Measurements from ENCODE around the gene JCHAIN.

GRCh38 chr4:70703619-70704214 is 37.4 kb upstream of the JCHAIN start:
- TF ChIP-seq EGR1 (IDR thresholded peaks at IDR 0.05; ENCODE audit: borderline replicate concordance, low read depth, low read length) (no peak), RFX5 (IDR thresholded peaks at IDR 0.05; ENCODE audit: borderline replicate concordance, low read depth, low read length) (no peak), SIN3A (conservative IDR thresholded peaks at IDR 0.05 in 1 of 2, IDR thresholded peaks at IDR 0.05 in 1 of 2; ENCODE audit: low read depth in 1 of 2, low read length in 2 of 2) (no peak), SP1 (IDR thresholded peaks at IDR 0.05; ENCODE audit: low read depth, low read length) (no peak), EZH2 (IDR thresholded peaks at IDR 0.05; ENCODE audit: low read depth, low read length, severe bottlenecking) (no peak), POLR2A (IDR thresholded peaks at IDR 0.05; ENCODE audit: control extremely low read depth in 1 of 2, low read depth in 2 of 2, low read length in 2 of 2) (no peak), EP300 (IDR thresholded peaks at IDR 0.05; ENCODE audit: borderline replicate concordance in 1 of 2, low read depth in 2 of 2, low read length in 2 of 2) (no peak), YY1 (IDR thresholded peaks at IDR 0.05; ENCODE audit: low read depth, low read length) (no peak), ATF2 (IDR thresholded peaks at IDR 0.05; ENCODE audit: low read length) (no peak), POLR2AphosphoS5 (IDR thresholded peaks at IDR 0.05; ENCODE audit: low read depth, low read length) (no peak)
- TF ChIP-seq, protein P1, sequence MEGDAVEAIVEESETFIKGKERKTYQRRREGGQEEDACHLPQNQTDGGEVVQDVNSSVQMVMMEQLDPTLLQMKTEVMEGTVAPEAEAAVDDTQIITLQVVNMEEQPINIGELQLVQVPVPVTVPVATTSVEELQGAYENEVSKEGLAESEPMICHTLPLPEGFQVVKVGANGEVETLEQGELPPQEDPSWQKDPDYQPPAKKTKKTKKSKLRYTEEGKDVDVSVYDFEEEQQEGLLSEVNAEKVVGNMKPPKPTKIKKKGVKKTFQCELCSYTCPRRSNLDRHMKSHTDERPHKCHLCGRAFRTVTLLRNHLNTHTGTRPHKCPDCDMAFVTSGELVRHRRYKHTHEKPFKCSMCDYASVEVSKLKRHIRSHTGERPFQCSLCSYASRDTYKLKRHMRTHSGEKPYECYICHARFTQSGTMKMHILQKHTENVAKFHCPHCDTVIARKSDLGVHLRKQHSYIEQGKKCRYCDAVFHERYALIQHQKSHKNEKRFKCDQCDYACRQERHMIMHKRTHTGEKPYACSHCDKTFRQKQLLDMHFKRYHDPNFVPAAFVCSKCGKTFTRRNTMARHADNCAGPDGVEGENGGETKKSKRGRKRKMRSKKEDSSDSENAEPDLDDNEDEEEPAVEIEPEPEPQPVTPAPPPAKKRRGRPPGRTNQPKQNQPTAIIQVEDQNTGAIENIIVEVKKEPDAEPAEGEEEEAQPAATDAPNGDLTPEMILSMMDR (IDR thresholded peaks at IDR 0.05; ENCODE audit: control extremely low read depth in 1 of 3, insufficient read depth in 1 of 3, low read depth in 1 of 3, low read length in 3 of 3): no peak
- TF ChIP-seq, protein P2, sequence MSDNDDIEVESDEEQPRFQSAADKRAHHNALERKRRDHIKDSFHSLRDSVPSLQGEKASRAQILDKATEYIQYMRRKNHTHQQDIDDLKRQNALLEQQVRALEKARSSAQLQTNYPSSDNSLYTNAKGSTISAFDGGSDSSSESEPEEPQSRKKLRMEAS (IDR thresholded peaks at IDR 0.05): no peak

Measured in H1 (cell line).